IMR-90 (cell line): ENCODE results near the gene TTLL7. TPM values are rescaled to one million over a fixed set of nuclear protein-coding genes. Genes with fewer than 3 reads are reported as not detected.

ENCODE experiments used
- ATAC-seq: fragments of 200-7000 bp; cut with Tn5 transposase; 2 replicates; pipeline ENCODE4 v1.9.1; 2020; ENCODE audit warnings: low read depth, mild to moderate bottlenecking, moderate library complexity
- BruUV-seq: library from RNA; stranded (reverse); fragments of 400-500 nt; replicated peaks from 2 replicates; lab custom pipeline; 2021; lab: Mats Ljungman, UMichigan
- CTCF ChIA-PET: fragments of 300-600 bp; formaldehyde crosslinking; extraction: SDS; loops from one replicate; lab custom pipeline; 2021; ENCODE audit warnings: antibody characterized with exemption; lab: Yijun Ruan, JAX
- POLR2A ChIA-PET: fragments of 300-600 bp; sonication (Branson Sonifier 250); formaldehyde crosslinking; loops from one replicate; lab custom pipeline; 2022; ENCODE audit warnings: antibody characterized with exemption; ENCODE audit not compliant: unreplicated experiment; lab: Charles Lee
- DNase-seq: peaks from one replicate; pipeline ENCODE4 v3.0.0; 2013
- H2AFZ ChIP-seq: replicated peaks from 2 replicates; pipeline ENCODE3; 2013; ENCODE audit warnings: low read length, mild to moderate bottlenecking; ENCODE audit not compliant: poor library complexity
- H2AK5ac ChIP-seq: 2 replicates; pipeline ENCODE4 v1.6.1; 2013; ENCODE audit warnings: low read depth, low read length, inconsistent platforms
- H2AK9ac ChIP-seq: replicated peaks from 2 replicates; pipeline ENCODE3; 2013; ENCODE audit warnings: mild to moderate bottlenecking, low read depth, low read length, moderate library complexity; ENCODE audit not compliant: poor library complexity
- H2BK120ac ChIP-seq: 2 replicates; pipeline ENCODE4 v1.6.1; 2013; ENCODE audit warnings: low read depth, low read length, inconsistent platforms
- H2BK15ac ChIP-seq: 3 replicates; pipeline ENCODE4 v1.6.1; 2013; ENCODE audit warnings: low read depth, low read length, inconsistent platforms
- H2BK20ac ChIP-seq: 2 replicates; pipeline ENCODE4 v1.6.1; 2013; ENCODE audit warnings: low read depth, mild to moderate bottlenecking, inconsistent platforms, low read length, moderate library complexity
- H2BK5ac ChIP-seq: 2 replicates; pipeline ENCODE4 v1.6.1; 2013; ENCODE audit warnings: mild to moderate bottlenecking, low read depth, low read length, inconsistent platforms; ENCODE audit not compliant: poor library complexity, severe bottlenecking
- H3K14ac ChIP-seq: replicated peaks from 2 replicates; pipeline ENCODE4 v1.6.1; 2013; ENCODE audit warnings: low read depth, low read length, inconsistent platforms
- H3K18ac ChIP-seq: 2 replicates; pipeline ENCODE4 v1.6.1; 2013; ENCODE audit warnings: low read depth, low read length, control low read depth
- H3K23ac ChIP-seq: 2 replicates; pipeline ENCODE4 v1.6.1; 2013; ENCODE audit warnings: low read depth, low read length, inconsistent platforms
- H3K27ac ChIP-seq: 2 replicates; pipeline ENCODE4 v1.5.1; 2013; ENCODE audit warnings: mild to moderate bottlenecking, control low read depth, low read length; ENCODE audit not compliant: insufficient read depth
- H3K27me3 ChIP-seq: 2 replicates; pipeline ENCODE4 v1.6.1; 2013; ENCODE audit warnings: low read length; ENCODE audit not compliant: control insufficient read depth, insufficient read depth
- H3K36me3 ChIP-seq: 2 replicates; pipeline ENCODE4 v1.6.1; 2013; ENCODE audit warnings: low read length, mixed read lengths; ENCODE audit not compliant: control insufficient read depth, insufficient read depth
- H3K4ac ChIP-seq: 2 replicates; pipeline ENCODE4 v1.6.1; 2013; ENCODE audit warnings: low read depth, low read length, inconsistent platforms
- H3K4me1 ChIP-seq: 2 replicates; pipeline ENCODE4 v1.6.1; 2013; ENCODE audit warnings: low read length, mixed read lengths; ENCODE audit not compliant: control insufficient read depth, insufficient read depth
- H3K4me2 ChIP-seq: 2 replicates; pipeline ENCODE4 v1.6.1; 2013; ENCODE audit warnings: low read depth, mild to moderate bottlenecking, control low read depth, low read length, moderate library complexity
- H3K4me3 ChIP-seq: 2 replicates; pipeline ENCODE4 v1.5.1; 2013; ENCODE audit warnings: low read depth, mild to moderate bottlenecking, control low read depth, low read length, moderate library complexity; ENCODE audit not compliant: insufficient read depth
- H3K56ac ChIP-seq: 2 replicates; pipeline ENCODE4 v1.6.1; 2013; ENCODE audit warnings: low read length, inconsistent platforms; ENCODE audit not compliant: insufficient read depth; ENCODE audit errors: extremely low read depth
- H3K79me1 ChIP-seq, 2 experiments: 2 replicates each; pipeline ENCODE4 v1.6.1; 2013; ENCODE audit warnings: low read length in 2 of 2, inconsistent platforms in 1 of 2, low read depth in 1 of 2
- H3K9ac ChIP-seq: 2 replicates; pipeline ENCODE4 v1.6.1; 2013; ENCODE audit warnings: low read depth, low read length, control low read depth
- H3K9me1 ChIP-seq: 2 replicates; pipeline ENCODE4 v1.6.1; 2013; ENCODE audit warnings: low read length, inconsistent platforms; ENCODE audit not compliant: insufficient read depth
- H3K9me3 ChIP-seq: 2 replicates; pipeline ENCODE4 v1.6.1; 2013; ENCODE audit warnings: low read length; ENCODE audit not compliant: control insufficient read depth, insufficient read depth
- H4K20me1 ChIP-seq: 2 replicates; pipeline ENCODE4 v1.6.1; 2013; ENCODE audit warnings: low read length, inconsistent platforms; ENCODE audit not compliant: insufficient read depth
- H4K5ac ChIP-seq: 2 replicates; pipeline ENCODE4 v1.6.1; 2013; ENCODE audit warnings: mild to moderate bottlenecking, low read depth, low read length, control low read depth
- H4K8ac ChIP-seq, 2 experiments: 2 replicates each; pipeline ENCODE4 v1.6.1; 2013; ENCODE audit warnings: low read depth in 2 of 2, low read length in 2 of 2, control low read depth in 1 of 2, inconsistent platforms in 1 of 2
- H4K91ac ChIP-seq: 2 replicates; pipeline ENCODE4 v1.6.1; 2013; ENCODE audit warnings: low read depth, low read length, inconsistent platforms; ENCODE audit not compliant: insufficient read depth
- CTCF ChIP-seq: conservative IDR thresholded peaks from 2 replicates; pipeline ENCODE4 v1.5.1; 2012; ENCODE audit warnings: mild to moderate bottlenecking, low read depth, low read length, improper control_type of control experiment
- FOS ChIP-seq: fragments of 150-350 bp; IDR thresholded peaks from 2 replicates; pipeline ENCODE4 v1.6.1; 2016; ENCODE audit warnings: low read depth, low read length
- RAD21 ChIP-seq: IDR thresholded peaks from 2 replicates; pipeline ENCODE4 v1.6.1; 2012; ENCODE audit warnings: low read length, improper control_type of control experiment
- RFX5 ChIP-seq: IDR thresholded peaks from 2 replicates; pipeline ENCODE4 v1.8.0; 2012; ENCODE audit warnings: low read depth, mild to moderate bottlenecking, low read length, moderate library complexity
- WGBS, 2 experiments: methylation state at CpG; one replicate each; pipeline versions ENCODE4 v1.1.5 to v1.1.7; 2013; ENCODE audit warnings: missing lambda C conversion rate in 2 of 2; ENCODE audit not compliant: insufficient read length in 1 of 2; ENCODE audit errors: extremely low coverage in 2 of 2; 5-methylcytosine and 5-hydroxymethylcytosine counted together
- dilution Hi-C: fragments of 300-500 bp; cut with HindIII; formaldehyde crosslinking; loops from one replicate; pipeline ENCODE4 v1.14.3; 2018; ENCODE audit warnings: low sequenced_read_pairs; ENCODE audit not compliant: unreplicated experiment
- in situ Hi-C: fragments of 300-500 bp; cut with MboI; formaldehyde crosslinking; loops from 3 replicates; pipeline ENCODE4 v1.14.3; 2019; ENCODE audit warnings: low sequenced_read_pairs, inconsistent platforms, mixed read lengths
- intact Hi-C: fragments of 100-400 bp; cut with micrococcal nuclease; formaldehyde crosslinking; loops from 2 replicates; pipeline ENCODE4 v1.10.0; 2022
- polyA plus RNA-seq, 3 experiments: library from polyadenylated mRNA; depleted of rRNA; stranded (reverse); fragments of >200 nt; gene quantifications; 2 replicates each; pipeline ENCODE4 v1.2.3, GENCODE V29; 2012; ENCODE audit warnings: low replicate concordance in 1 of 3
- total RNA-seq: library from RNA; depleted of rRNA; stranded (reverse); fragments of >200 nt; gene quantifications from 2 replicates; pipeline ENCODE4 v1.2.3, GENCODE V29; 2012

TTLL7 gene
- total and polyA plus RNA-seq, 2 of the 4 experiments (the other 2 are of a cell fraction): 5.7 to 8.1 TPM

- DNase-seq (peak; percentile 58), ATAC-seq (peak; percentile 60)
- no peak overlapping the region for H3K9ac ChIP-seq
- intact Hi-C loops (no loop called here), in situ Hi-C loops (no loop called here), dilution Hi-C loops (no loop called here)
- no peak overlapping the region for H3K18ac ChIP-seq
- no TSS peak for BruUV-seq
- H3K9me1 ChIP-seq: peaks cover 3% of the 10 kb centered on the region; the same call in 1 of the 2 replicates
- no peak overlapping the region for H2BK120ac ChIP-seq
- no peak overlapping the region for H3K27ac ChIP-seq
- H3K56ac ChIP-seq: no peak overlapping the region
- no peaks in the 10 kb centered on the region for H3K79me1 ChIP-seq
- H3K9me3 ChIP-seq: no peaks in the 10 kb centered on the region
- no peaks in the 10 kb centered on the region for H3K4me1 ChIP-seq
- H4K91ac ChIP-seq: no peak overlapping the region
- H4K8ac ChIP-seq: no peak overlapping the region
- TF ChIP-seq CTCF (0 out of 2 replicates have a peak, but pooled peaks have one; percentile 8), RAD21 (no peak), RFX5 (no peak), FOS (no peak)
- no CpG with 5 or more reads among the region's 2 CpGs for WGBS, 2 experiments
- no peak overlapping the region for H3K4me2 ChIP-seq
- ChIA-PET POLR2A (no interaction called here), CTCF (interaction anchor here (0.6 to 1.0 kb wide), 3 partner anchors 11 to 533 kb away, joined by 3 read pairs; no protein-coding TSS in a partner anchor)
- H2AFZ ChIP-seq: no peak overlapping the region
- H3K4me3 ChIP-seq: no peak overlapping the region
- H2BK20ac ChIP-seq: no peak overlapping the region
- H2BK15ac ChIP-seq: no peak overlapping the region
- H2AK9ac ChIP-seq: no peak overlapping the region
- no peak overlapping the region for H3K14ac ChIP-seq
- no peak overlapping the region for H3K23ac ChIP-seq
- no peaks in the 10 kb centered on the region for H3K27me3 ChIP-seq
- H2BK5ac ChIP-seq: no peak overlapping the region
- H4K20me1 ChIP-seq: no peaks in the 10 kb centered on the region
- no peaks in the 10 kb centered on the region for H3K36me3 ChIP-seq
- no peak overlapping the region for H4K5ac ChIP-seq
- H2AK5ac ChIP-seq: no peak overlapping the region
- H3K4ac ChIP-seq: no peak overlapping the region
Observed at GRCh38 chr1:83882906-83883305, 116.0 kb downstream of the TTLL7 start.
